Adrenal gland (tissue), 12 donors: ENCODE data around the gene CACHD1. TPM values are rescaled to one million over a fixed set of nuclear protein-coding genes. Genes with fewer than 3 reads are reported as not detected.

Experiments
- DNase-seq, 7 donors: peaks; one replicate each; pipeline ENCODE4 v3.0.0-alpha.2; 2019 to 2020
- H3K27ac ChIP-seq, 5 donors: fragments of 200-600 bp; sonication (generic) in 4 of 5; 1 replicate in 3 of 5; 2 replicates in 2 of 5; pipeline versions ENCODE4 v1.5.1 to v1.8.0; 2016 to 2020; ENCODE audit warnings: mild to moderate bottlenecking in 1 of 5
- H3K27me3 ChIP-seq: fragments of 200-600 bp; 2 replicates; pipeline ENCODE4 v1.8.0; 2021
- H3K36me3 ChIP-seq, 2 donors: fragments of 200-600 bp; replicated peaks in 1 of 2; 1 replicate in 1 of 2; 2 replicates in 1 of 2; pipeline versions ENCODE4 v1.5.1 to v1.8.0; 2018 to 2022
- H3K4me1 ChIP-seq, 2 donors: fragments of 200-600 bp; replicated peaks in 1 of 2; 1 replicate in 1 of 2; 2 replicates in 1 of 2; pipeline versions ENCODE4 v1.5.1 to v1.8.0; 2018 to 2021
- H3K4me3 ChIP-seq, 4 donors: fragments of 200-600 bp; sonication (generic) in 3 of 4; one replicate each; pipeline ENCODE4 v1.5.1; 2016 to 2018
- H3K9me3 ChIP-seq, 3 donors: fragments of 200-600 bp; sonication (generic) in 1 of 3; replicated peaks in 1 of 3; 1 replicate in 2 of 3; 2 replicates in 1 of 3; pipeline versions ENCODE4 v1.5.1 to v1.8.0; 2016 to 2021
- POLR2A ChIP-seq, 2 donors: fragments of 450-650 bp; IDR thresholded peaks; one replicate each; pipeline ENCODE4 v1.6.1; 2017; ENCODE audit warnings: antibody characterized with exemption in 2 of 2, mild to moderate bottlenecking in 2 of 2, moderate library complexity in 1 of 2
- WGBS, 4 donors: extraction: QIAGEN DNeasy Blood & Tissue Kit in 2 of 4; methylation state at CpG; one replicate each; pipeline versions ENCODE4 v1.1.5 to v1.1.7; 2013 to 2017; 5-methylcytosine and 5-hydroxymethylcytosine counted together
- intact Hi-C, 2 donors: fragments of 100-400 bp; cut with DNase I; formaldehyde crosslinking; loops; one replicate each; pipeline versions ENCODE4 v1.14.1 to v1.15.0; 2022 to 2023
- polyA plus RNA-seq, 3 donors: library from polyadenylated mRNA; stranded (reverse); fragments of 200-250 nt in 2 of 3; fragments of 350-450 nt in 1 of 3; fragmentation: Illumina TruSeq in 1 of 3; extraction: RNeasy Lipid Tissue Mini Kit (QIAGEN cat#74804) in 1 of 3; gene quantifications; one replicate each; pipeline ENCODE4 v1.2.3, GENCODE V29; 2013 to 2014
- total RNA-seq, 9 donors: library from RNA; depleted of rRNA in 4 of 9; stranded (reverse); fragments of >200 nt in 4 of 9; fragments of 120-200 nt in 1 of 9; fragmentation: NEBNext Ultra II Directional in 1 of 9; extraction: Animal tissue kit (Norgen Biotek cat#: 25700) in 1 of 9; gene quantifications; one replicate each; pipeline versions ENCODE4 v1.1.0 to v1.2.4, GENCODE V29; 2013 to 2023
- TF ChIP-seq, protein P1 (sequence below), 6 experiments: fragments of 450-650 bp in 4 of 6; fragments of 200-600 bp in 2 of 6; sonication (generic) in 1 of 6; IDR thresholded peaks; 1 replicate in 5 of 6; 2 replicates in 1 of 6; pipeline versions ENCODE4 v1.5.1 to v1.8.0; 2016 to 2021; ENCODE audit warnings: antibody characterized with exemption in 6 of 6, mild to moderate bottlenecking in 2 of 6, moderate library complexity in 1 of 6
- donor health status: healthy with polysubstance abuse.
- donor health status: Bipolar disorder and iron deficiency.
- donor health status: DM: yes; HTN: yes; CAD: no.
- donor health status: DM: no; HTN: no; CAD: no.
- donor health status: DM: no; HTN: no; CAD: no.
- donor health status: DM: yes; HTN: yes; CAD: no.

Gene CACHD1
- total and polyA plus RNA-seq, 12 donors: 14.8 to 43.1 (median 24.0) TPM

DNA sequence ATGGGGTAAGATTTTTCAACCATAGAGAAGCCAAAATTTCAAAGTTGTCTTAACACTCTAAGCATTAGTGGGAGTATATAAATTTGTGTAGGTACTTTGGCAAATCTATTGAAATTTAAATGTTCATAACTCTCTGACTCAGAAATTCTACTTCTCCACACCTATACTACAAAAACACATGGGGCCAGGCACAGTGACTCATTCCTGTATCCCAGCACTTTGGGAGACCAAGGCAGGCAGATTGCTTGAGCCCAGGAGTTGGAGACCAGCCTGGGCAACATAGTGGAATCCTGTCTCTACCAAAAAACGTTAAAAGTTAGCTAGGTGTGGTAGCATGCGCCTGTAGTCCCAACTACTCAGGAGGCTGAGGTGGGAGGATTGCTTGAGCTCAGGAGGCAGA is 233.7 kb downstream of the CACHD1 start:
- H3K4me1 ChIP-seq: no peaks in the 10 kb centered on the region
- H3K27me3 ChIP-seq: no peaks in the 10 kb centered on the region
- no peak overlapping the region for H3K27ac ChIP-seq
- intact Hi-C loops: no loop called here
- no peak for DNase-seq
- TF ChIP-seq, protein P1, sequence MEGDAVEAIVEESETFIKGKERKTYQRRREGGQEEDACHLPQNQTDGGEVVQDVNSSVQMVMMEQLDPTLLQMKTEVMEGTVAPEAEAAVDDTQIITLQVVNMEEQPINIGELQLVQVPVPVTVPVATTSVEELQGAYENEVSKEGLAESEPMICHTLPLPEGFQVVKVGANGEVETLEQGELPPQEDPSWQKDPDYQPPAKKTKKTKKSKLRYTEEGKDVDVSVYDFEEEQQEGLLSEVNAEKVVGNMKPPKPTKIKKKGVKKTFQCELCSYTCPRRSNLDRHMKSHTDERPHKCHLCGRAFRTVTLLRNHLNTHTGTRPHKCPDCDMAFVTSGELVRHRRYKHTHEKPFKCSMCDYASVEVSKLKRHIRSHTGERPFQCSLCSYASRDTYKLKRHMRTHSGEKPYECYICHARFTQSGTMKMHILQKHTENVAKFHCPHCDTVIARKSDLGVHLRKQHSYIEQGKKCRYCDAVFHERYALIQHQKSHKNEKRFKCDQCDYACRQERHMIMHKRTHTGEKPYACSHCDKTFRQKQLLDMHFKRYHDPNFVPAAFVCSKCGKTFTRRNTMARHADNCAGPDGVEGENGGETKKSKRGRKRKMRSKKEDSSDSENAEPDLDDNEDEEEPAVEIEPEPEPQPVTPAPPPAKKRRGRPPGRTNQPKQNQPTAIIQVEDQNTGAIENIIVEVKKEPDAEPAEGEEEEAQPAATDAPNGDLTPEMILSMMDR (IDR thresholded peaks at IDR 0.05): no peak
- TF ChIP-seq POLR2A (IDR thresholded peaks at IDR 0.05): no peak
- 65 to 86% (median 81%) methylated on average over 2 of the region's 2 CpGs for WGBS, 4 donors
- H3K36me3 ChIP-seq: no peaks in the 10 kb centered on the region
- no peak overlapping the region for H3K4me3 ChIP-seq
- H3K9me3 ChIP-seq: no peaks in the 10 kb centered on the region

DNA sequence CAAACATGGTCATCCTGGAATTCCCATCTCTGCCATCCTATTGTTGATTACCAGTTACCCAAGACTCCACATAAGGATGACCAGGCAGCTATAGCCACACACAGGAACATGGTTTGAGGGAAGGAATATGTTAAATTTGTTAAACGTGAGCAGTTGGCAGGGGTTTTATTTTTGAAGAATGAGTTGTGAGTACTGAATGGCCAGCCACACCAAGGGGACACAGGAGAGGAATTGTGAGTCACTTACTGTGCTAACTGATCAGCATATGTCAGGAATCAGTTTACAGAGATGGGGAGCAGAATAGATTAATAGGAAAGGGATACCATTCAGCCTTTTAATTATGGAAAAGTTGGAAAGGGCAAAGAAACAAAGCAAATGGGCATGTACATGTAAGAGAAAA is 235.7 kb downstream of the CACHD1 start:
- Histone ChIP-seq H3K4me3 (no peak overlapping the region), H3K4me1 (no peaks in the 10 kb centered on the region), H3K9me3 (no peaks in the 10 kb centered on the region), H3K36me3 (no peaks in the 10 kb centered on the region), H3K27ac (no peak overlapping the region), H3K27me3 (no peaks in the 10 kb centered on the region)
- TF ChIP-seq, protein P1 (IDR thresholded peaks at IDR 0.05): no peak
- TF ChIP-seq POLR2A (IDR thresholded peaks at IDR 0.05): no peak
- WGBS, 4 donors: 36 to 73% (median 43%) methylated on average over 1 of the region's 1 CpG
- DNase-seq: no peak
- intact Hi-C loops: no loop called here

DNA sequence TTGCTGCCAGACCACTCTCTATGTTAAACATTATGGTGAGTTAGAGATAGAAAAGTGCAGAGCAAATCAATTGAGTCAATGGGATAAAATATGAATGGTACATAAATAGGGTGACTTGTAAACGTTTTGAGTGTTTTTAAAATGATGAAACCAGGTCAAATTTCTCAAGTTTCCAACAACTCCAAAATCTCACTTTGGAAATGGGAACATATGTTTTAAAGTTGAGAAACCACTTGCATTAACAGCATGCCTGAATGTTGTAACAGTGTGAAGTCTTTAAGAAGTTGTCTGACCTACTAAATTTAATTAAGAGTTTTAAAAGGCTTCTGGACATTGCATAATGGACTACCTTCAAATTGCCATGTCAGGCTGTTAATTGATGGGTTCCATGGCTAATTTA is 241.3 kb downstream of the CACHD1 start:
- no peaks in the 10 kb centered on the region for H3K36me3 ChIP-seq
- no peak overlapping the region for H3K4me3 ChIP-seq
- H3K4me1 ChIP-seq: no peaks in the 10 kb centered on the region
- DNase-seq: no peak
- WGBS, 4 donors: 28 to 45% (median 34%) methylated on average over 1 of the region's 1 CpG
- H3K9me3 ChIP-seq: no peaks in the 10 kb centered on the region
- H3K27ac ChIP-seq: no peak overlapping the region
- H3K27me3 ChIP-seq: no peaks in the 10 kb centered on the region
- no peak for TF ChIP-seq POLR2A (IDR thresholded peaks at IDR 0.05)
- TF ChIP-seq, protein P1 (IDR thresholded peaks at IDR 0.05): no peak
- intact Hi-C loops: no loop called here

DNA sequence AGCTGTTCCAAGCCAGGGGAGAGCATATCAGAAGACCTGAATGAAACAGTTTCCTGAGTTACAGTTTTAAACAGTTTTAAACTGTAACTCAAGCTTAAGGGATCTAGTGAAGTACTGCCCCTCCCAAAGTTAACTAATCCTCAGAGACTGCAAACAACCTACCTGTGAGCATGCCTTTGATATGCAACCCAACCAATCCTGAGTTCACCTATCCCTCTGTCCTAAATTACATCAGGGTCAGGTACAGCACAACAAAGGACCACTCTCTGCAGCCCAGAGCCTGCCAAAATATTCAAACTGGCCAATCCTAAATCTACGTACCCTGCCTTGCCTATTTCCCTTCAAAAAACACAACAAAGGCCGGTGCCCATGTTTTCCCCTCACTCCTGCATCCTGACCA is 242.1 kb downstream of the CACHD1 start:
- no peaks in the 10 kb centered on the region for H3K36me3 ChIP-seq
- WGBS, 4 donors: 73 to 93% (median 90%) methylated on average over 2 of the region's 2 CpGs
- H3K4me1 ChIP-seq: no peaks in the 10 kb centered on the region
- H3K4me3 ChIP-seq: no peak overlapping the region
- H3K9me3 ChIP-seq: no peaks in the 10 kb centered on the region
- intact Hi-C loops: no loop called here
- no peak overlapping the region for H3K27ac ChIP-seq
- DNase-seq: no peak
- no peaks in the 10 kb centered on the region for H3K27me3 ChIP-seq
- TF ChIP-seq, protein P1 (IDR thresholded peaks at IDR 0.05): no peak
- no peak for TF ChIP-seq POLR2A (IDR thresholded peaks at IDR 0.05)
